Measurements from ENCODE around the gene NT5DC3.

GRCh38 chr12:103823871-103824270 is 17.2 kb downstream of the NT5DC3 start:
- no peak for TF ChIP-seq EZH2phosphoT487 (IDR thresholded peaks at IDR 0.05; ENCODE audit: borderline replicate concordance)
- TF ChIP-seq CTCF (conservative IDR thresholded peaks at IDR 0.05; ENCODE audit: low read length) = no peak

Measured in Loucy (cell line).